Ovary (tissue), 3 donors: ENCODE data around the gene CCDC196.

ENCODE experiments used
- CTCF ChIP-seq, 3 donors: fragments of 450-650 bp in 2 of 3; fragments of 200-600 bp in 1 of 3; IDR thresholded peaks; one replicate each; pipeline versions ENCODE4 v1.5.1 to v1.8.0; 2016 to 2022; ENCODE audit warnings: antibody characterized with exemption in 3 of 3, mild to moderate bottlenecking in 1 of 3
- EP300 ChIP-seq: sonication (generic); formaldehyde crosslinking; IDR thresholded peaks from one replicate; pipeline ENCODE4 v1.6.1; 2017; ENCODE audit warnings: antibody characterized with exemption
- donor health status: DM: no; HTN: no; CAD: no.

DNA sequence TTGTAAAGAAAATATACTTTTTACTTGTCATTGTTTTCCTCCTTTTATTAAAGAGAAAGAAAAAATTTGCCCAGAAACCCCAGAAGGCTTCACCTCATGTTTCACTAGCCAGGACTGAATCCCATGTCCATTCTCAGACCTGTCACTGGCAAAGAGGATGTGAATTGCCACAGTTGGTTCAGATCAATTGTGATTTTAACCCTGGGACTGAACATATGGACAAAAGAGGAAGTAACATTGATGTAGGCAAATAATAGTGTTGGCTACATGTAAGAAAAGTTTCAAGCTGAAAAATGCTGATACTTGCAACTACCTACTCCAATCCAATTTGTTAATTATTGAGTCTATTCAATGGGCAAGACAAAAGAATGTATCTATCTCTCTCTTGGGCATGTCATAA, 8.6 kb upstream of the CCDC196 start:
- no peak for TF ChIP-seq CTCF (IDR thresholded peaks at IDR 0.05)
- no peak for TF ChIP-seq EP300
